NCI-H2081 (cell line): ENCODE data around the gene TRPM8.
"Not testable (repeated sequence)": the region's sequence is repeated elsewhere in the genome, so short reads cannot be mapped to it uniquely, and the experiment has no call there.

Experiments
- DNase-seq, 2 experiments: peaks; one replicate each; lab custom pipeline; 2025; lab: John Stamatoyannopoulos, UW

The TRPM8 gene

DNA sequence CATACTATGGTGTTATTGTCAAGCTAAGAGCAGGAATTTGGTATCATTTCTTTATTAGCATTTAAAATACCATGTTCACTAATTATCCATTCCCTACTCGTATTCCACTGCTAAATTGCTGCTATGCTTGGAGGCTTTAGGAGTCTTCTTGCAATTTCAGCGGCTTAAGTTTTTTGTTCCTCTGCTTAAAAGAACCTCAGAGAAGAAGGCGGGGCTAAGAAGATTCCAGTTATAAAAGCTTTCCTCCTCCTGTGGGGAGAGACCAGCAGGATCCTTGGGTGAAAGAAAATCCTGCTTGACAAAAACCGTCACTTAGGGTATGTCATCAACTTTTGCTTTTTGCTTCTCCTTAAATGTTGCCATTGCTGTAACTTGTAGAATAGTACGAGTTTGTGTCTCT is at the start of gene TRPM8:
Gene TRPM8, plus strand, starts transcription at position 258 of the 400 bp plus-strand sequence. CDS start 9,165 bp downstream, outside the sequence.
- no peak for DNase-seq

DNA sequence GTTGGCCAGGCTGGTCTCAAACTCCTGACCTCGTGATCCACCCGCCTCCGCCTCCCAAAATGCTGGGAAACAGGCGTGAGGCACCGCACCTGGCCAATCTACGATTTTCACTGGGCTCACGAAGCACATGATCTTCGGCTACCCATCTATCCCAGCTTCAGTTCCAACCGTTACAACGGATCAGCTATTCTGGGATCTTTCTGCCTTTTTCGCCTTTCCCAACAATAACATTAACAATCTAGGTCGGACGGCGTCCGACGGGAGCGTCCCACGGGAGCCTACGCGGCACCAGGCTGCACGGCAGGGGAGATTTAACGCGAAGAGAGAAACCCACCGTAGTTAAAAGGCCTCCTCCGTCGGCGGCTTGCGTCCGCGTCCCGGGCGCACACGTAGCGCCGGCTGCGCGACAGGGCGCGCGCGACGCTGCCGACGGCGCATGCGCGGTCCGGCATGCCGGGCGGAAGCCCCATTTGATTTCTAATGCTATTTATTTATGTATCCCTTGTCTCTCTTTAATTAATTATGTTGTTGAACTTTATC is 49.1 kb upstream of the TRPM8 start, which contains the start of gene MSL3B:
Gene MSL3B, minus strand, starts transcription at position 394 of the 540 bp plus-strand sequence.
- peak; percentile 58 to 78 for DNase-seq

DNA sequence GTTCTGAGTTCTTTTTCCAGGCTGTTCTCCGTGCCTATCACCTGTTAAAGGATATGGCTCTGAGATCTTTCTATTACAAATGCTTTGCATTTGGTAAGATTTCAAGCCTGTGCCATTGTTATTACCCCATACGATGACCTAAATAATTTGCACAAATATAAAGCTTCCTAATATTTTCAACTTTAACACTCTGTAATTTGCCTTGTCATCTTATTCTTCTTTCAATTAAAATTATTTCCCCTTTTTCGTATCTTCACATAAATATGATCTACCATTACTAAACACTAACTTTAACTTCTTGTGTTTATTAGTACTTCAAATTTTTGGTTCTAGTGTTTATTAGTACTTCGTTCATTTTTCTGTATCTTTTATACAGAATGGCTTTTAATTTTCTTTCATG is 45.7 kb upstream of the TRPM8 start:
- DNase-seq: no peak

DNA sequence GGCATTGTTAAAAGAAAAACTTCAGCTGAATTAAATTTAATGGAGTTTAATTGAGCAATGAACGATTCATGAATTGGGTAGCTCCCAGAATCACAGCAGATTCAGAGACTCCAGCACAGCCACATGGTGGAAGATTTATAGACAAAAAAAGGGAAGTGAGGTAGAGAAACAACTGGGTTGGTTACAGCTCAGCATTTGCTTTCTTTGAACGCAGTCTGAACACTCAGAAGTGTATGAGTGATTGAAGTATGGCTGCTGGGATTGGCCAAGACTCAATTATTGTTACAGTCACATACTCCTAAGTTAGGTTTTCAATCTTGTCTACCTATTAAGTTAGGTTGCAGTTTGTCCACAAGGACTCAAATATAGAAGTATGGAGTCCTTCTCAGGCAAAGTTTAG is 45.0 kb upstream of the TRPM8 start:
- DNase-seq: not testable (repeated sequence)

DNA sequence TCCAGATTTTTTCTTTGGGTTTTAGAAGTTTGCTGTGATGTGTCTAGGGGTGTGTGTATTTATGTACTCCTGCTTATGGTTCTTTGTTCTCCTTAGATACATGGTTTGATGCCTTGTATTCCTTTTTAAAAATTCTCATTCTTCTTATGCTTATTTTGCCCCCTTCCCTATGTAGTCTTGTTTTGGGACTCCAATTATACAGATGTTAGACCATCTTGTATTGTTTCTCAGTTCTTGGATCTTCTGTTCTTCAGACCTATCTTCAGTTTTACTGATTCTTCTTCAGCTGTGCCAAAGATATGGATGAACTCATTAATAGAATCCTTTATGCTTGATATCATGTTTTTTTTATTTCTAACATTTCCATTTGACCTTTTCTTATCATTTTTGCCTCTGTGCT is 34.8 kb upstream of the TRPM8 start:
- no peak for DNase-seq

DNA sequence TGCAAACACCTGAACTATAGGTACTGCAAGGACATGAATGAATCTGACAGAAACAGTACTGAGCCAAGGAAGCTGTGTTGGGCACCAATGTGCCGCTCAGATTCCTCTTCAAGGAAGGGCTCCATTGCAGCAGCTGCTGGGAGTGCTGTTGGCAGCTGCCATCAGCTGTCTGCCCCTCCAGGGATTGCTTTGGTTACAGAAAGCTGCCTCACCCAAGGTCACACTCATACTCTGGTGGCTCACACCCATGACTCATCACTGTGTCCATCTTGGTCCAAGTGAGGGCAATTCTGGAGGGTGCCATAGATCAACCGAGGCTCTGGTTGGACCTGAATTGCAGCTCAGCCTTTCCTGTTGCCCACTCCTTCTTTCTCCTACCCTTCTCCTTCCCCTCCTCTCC is 24.4 kb upstream of the TRPM8 start:
- no peak for DNase-seq

DNA sequence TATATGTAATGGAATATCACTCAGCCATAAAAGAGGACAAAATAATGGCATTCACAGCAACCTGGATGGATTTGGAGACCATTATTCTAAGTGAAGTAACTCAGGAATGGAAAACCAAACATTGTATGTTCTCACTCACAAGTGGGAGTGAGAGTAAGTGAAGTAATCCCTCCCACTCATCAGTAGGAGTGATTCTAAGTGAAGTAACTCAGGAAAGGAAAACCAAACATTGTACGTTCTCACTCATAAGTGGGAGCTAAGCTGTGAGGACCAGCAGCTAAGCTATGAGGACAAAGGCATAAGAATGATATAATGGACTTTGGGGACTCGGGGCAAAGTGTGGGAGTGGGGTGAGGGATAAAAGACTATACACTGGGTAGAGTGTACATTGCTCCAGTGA is 20.9 kb upstream of the TRPM8 start:
- not testable (repeated sequence) for DNase-seq

DNA sequence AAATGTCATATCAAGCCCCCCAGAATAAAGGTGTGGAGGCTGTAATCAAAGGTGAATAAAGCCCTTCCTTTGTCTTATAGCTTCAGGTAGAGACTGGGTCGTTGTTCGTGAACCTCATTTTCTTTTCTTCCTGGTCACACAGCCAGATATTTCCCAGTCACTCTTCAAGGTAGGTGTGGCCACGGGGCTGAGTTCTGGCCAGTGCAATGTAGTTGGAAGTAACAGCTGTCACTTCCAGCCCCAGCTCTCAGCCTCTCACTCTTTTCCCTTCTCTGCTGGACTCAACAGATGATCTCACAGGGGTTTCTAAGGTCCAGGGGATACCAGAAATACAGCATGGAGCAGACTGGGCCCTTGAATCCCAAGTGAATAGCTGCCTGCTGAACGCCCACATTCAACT is 15.8 kb upstream of the TRPM8 start:
- DNase-seq: no peak

DNA sequence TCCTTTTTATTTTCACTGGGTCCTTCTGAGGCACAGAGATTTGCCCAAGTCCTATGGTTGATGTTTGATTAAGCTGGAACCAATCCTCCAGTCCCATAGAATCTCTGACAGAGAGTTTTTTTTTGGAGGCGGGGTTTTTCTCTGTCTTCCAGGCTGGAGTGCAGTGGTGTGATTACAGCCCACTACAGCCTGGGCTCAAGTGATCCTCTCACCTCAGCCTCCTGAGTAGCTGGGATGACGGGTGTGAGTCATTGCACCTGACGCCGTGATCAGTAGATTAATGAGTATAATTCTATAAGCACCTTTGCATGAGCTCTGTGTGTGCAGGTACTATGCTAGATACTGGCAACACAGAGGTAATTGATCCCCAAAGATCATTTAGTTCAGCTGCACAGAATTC is 15.3 kb upstream of the TRPM8 start:
- no peak for DNase-seq

DNA sequence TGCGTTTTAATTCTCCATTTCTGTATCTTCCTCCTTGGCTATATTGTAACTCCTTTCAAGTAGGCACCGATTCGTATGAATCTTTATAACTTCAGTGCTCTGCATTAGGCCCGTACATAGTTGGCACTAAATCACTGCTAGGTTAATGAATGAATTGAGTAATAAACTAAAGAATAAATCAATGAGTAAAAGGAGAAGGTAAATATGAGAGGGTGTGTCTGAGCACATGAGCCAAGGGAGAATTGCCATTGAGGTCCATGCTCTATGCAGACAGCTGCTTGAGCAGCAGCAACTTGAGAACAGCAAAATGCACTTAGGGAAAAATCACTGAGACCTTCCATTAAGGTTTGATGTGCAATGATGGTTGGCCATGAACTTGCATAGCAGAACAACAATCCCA is 11.2 kb upstream of the TRPM8 start:
- DNase-seq: no peak

DNA sequence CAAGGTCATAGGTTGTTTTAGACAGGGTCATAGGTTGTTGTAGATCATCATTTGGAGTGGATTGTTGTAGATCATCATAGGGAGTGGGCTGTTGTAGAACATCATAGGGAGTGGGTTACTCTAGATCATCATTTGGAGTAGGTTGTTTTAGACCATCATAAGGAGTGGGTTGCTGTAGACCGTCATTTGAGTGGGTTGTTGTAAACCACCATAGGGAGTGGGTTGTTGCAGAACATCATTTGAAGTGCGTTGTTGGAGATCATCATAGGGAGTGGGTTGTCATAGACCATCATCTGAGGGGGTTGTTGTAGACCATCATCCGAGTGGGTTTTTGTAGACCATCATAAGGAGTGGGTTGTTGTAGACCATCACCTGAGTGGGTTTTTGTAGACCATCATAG is 9.5 kb upstream of the TRPM8 start:
- DNase-seq: no peak

DNA sequence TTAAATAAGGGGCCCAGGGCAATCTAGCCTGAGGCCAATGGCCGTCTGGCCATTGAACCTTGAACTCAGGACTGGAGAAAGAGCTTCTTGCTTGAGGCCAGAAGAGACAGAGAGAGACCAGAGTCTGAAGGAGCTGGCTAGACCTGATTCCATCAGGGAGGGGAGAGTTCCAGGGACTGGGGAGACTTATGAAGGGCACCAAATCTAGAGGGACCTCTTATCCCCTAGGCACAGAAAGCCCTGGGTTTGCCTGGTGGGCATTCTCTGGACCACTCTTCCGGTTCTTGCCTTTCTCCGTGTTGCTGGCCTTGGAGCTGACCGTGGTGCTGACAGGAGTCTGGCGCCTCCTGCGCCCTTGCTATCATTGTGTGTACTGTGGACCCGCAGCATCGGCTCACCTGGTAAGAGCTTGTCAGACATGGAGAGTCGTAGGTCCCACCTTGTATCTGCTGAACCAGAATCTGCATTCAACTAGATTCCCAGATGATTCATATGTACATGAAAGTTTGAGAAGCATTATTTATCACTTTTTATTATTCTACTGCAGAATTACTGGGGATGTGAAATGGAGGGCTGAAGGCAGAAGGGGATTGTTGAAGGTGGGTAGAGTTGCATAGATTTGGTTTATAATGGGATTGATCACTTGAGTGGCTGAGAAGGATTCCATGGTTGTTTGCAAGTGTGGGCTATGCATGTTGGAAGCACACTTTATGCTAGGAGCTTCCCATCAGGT is 4.3 kb upstream of the TRPM8 start:
- DNase-seq: no peak

DNA sequence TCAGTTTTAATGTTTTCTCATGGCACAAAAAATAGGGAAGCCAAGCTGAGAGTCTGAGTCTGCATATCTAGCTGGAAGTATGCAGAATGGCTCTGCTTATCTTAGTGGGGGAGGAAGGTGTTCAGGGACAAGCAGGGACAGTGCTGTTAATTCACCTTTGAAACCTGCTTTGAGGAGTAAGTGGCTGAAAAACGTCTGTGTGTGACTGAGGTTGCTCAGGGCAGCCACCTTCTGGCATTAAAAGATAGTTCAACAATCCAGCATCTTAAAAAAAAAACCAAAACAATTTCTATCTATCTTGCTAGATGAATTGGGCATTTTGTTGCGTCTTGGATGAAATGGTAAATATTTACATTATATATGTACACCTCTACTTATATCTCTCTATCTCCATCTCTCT is 2.0 kb upstream of the TRPM8 start:
- DNase-seq: no peak

DNA sequence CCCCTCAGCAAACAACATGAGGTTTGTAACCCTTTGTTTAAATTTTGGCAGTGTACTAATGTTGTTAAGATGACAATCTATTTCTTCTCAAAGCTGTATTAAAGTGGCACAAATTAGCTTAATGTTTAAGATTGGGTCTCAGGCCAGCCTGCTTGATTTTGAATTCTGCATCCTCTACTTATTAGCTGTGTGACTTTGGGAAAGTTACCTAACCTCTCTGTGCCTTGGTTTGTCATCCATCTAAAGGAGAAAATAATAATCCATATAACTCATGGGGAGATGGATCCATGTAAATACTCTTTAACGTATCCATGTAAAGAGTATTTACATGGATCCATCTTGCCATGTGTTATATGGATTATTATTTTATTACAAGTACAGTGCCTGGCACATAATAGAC is 2.1 kb downstream of the TRPM8 start:
- DNase-seq: no peak

DNA sequence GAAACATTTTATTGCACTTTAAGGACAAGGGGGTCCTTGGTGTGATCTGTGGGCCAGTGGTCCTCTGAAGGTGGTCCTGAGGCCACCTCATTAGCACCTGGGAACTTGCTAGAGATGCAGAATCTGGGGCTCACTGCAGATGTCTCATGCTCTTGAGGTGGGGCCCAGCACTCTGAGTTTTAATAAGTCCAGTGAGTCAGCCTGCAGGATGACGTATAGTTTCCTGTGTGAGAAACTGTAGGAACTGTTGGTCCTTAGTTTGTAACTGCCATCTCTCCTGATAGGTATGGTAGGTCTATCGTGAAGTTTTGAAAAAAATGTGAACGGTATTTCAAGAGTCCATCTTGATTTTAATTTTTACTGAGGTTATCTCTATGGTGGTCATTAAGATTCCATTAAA is 2.8 kb downstream of the TRPM8 start:
- DNase-seq: no peak

DNA sequence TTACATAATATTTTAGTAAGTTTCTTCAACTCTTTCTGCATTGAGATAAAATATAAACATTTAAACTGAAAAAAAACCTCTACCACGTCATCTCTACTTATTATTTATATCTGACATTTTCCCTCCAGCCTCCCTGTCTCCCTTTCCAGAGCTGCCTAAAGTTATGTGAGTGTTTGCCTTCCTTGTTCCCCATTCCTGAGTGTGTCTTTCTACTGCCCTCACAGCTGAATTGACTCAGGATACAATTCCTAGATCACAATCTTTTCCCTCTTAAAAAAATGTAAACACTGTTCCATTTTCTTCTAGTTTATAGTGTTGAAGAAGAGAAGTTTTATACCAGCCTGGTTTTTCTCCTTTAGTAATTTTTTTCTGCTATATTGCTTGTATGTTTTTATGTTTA is 5.3 kb downstream of the TRPM8 start:
- DNase-seq: no peak

DNA sequence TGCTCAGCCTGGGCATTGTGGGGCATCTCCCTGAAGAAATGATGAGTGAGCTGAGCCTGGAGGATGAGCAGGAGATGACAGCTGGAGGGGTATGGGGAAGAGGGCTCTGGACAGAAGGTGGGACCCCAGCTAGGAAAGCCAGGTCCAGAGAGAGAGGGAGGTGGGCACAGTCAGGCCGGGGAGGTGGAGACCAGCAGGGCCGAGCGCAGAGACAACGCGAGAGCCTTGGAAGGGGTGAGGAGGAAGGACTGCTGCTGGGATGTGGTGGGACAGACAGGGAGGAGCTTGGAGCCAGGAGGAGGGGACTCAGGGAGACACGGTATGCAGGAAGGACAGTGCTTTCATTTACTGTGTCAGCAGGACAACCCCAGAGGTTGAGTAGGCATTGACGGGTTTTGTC is 8.2 kb downstream of the TRPM8 start:
- DNase-seq: no peak

DNA sequence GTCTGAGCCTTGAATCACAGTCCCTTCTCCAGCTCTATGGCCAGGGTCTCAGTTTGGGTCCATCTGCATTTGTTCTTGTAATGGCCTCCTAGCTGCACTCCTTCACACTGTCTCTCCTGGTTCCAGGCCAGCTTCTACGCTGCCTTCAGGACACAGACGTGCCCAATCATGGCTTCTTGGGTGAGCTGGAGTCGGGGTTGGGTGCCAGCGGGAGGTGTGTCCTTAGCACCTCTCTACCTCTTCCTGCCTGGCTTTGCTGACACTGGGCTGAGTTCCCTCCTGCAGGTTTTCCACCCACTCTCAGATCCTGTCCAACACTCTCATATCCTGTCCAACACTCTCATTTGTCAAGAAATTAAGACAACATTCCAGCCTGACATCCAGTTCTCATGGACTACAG is 9.6 kb downstream of the TRPM8 start:
- DNase-seq: no peak

DNA sequence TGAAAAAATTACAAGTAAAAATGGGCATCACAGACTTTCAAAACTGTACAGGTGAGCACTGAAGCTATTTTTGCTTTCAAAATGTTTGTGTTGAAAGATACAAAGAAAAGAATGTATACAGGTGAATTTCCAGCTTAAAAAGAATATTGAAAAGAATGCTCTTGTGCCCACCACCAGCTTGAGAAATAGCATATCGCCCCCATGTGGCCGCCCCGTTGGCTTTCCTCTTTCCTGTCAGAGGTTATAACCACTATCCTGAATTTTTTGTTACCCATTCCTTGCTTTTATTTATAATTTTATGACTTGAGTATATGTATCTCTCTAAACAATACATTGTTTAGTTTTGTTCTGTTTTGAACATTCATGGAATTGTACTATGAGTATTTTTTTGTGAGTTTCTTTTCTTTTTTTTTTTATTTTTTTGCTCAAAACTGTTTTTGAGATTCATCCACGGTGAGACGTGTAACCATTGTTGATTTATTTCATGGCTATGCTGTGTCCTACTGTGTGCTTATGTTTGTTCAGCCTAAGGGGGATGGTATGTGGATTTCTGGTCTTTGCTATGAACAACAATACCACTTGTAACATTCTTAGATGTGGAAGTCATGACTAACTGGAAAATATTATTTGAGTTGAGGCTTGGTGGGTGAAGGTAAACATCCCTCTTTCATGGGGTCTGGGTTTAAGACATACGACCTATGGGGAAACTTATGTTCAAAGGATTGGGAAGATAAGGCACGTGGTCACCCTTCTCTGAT is 11.6 kb downstream of the TRPM8 start:
- peak; percentile 32 to 47 for DNase-seq

DNA sequence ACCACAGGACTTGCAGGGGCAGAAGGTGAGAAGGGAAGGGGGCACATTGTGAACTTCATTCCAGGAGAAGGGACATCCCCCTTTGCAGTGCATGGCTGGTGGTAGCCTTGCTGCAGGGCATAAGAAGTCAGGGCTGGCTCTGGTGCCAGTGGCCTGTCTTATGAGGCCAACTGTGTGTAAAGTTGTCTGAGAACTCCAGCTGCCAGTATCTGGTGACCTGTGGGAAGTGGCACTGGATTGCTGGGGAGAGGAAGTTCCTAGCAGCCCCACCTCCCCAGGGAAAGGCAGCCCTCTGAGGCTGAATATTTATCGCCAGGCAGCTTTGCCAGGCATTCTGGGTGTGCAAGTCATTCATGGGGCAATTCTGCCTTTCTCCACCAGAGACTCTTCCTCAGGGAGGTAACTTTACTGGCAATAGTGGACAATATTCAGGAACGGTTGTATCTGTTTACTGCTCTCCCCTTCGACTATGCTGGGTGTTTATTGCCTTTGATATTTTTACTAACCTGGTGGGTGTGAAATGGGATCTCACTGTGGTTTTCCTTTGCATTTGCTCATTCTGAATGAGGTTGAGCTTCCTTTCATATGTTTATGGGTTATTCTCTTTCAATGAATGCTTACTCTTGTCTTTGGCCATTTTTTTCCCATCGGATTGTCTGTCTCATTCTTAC is 12.3 kb downstream of the TRPM8 start:
- peak in 1 of 2 experiments; percentile 6 for DNase-seq

DNA sequence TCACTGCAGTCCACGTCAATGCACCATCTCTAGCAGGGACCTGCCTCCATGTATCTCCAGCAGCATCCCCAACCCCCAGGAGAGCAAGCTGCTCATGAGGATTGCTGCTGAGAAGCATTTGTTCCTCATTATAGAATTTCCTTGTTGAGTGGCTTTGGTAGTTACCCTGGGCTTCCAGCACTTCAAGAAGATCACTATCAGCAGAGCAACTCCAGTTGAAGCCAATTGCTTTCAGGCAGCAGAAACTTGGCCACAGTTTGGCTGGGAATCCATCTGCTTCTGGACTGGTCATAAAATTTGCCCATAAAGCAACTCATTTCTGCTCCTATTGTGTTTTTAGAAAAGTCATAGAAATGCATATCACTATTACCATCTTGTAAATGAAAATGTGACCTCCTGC is 17.4 kb downstream of the TRPM8 start:
- no peak for DNase-seq

DNA sequence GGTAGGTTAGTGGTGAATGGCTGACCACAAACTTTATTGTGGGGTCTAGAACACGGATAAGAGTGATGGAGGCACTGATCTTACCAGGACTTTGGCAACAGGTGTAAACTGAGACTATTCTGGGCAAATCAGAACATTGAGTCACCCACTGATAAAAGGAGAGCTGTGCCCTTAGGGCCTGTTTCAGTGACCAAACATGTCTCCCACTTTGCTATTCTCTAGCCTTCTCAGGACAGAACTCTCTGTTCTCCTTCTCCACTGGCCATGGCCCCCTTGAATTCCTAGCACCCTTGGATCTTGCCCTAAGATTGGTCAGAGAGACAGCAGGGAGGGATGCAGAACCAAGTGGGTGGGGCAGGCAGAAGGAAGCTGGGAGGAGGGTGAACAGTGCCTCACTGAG is 18.3 kb downstream of the TRPM8 start:
- DNase-seq: no peak

DNA sequence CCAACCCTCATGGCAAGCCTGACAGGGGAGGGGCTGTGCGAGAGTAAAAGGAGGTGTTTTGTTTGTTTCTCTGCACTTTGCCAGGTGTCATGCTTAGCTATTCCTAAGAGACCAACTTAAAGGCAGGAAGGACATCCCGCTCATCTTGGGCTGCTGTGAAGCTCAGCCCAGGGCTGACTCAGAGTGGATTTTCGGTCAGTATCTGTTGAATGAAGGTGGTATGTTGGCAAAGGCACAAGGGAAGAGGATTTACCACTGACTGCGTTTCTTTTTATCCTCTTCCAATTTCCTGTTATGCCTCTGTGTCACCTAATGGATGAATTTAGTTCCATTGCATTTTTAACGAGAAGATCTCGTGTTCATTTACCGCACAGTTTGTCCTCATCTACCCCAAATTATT is 18.9 kb downstream of the TRPM8 start:
- no peak for DNase-seq
